NCI-H2029 (cell line): ENCODE results near the gene OR2Z1.

Experiments
- DNase-seq: peaks from one replicate; lab custom pipeline; 2025; lab: John Stamatoyannopoulos, UW

The OR2Z1 gene

GRCh38 chr19:8721334-8721733 is at the start of gene OR2Z1:
Gene OR2Z1, plus strand, starts transcription at chr19:8721634. Its CDS starts 9,395 bp downstream, at chr19:8731029.
- no peak for DNase-seq

DNA sequence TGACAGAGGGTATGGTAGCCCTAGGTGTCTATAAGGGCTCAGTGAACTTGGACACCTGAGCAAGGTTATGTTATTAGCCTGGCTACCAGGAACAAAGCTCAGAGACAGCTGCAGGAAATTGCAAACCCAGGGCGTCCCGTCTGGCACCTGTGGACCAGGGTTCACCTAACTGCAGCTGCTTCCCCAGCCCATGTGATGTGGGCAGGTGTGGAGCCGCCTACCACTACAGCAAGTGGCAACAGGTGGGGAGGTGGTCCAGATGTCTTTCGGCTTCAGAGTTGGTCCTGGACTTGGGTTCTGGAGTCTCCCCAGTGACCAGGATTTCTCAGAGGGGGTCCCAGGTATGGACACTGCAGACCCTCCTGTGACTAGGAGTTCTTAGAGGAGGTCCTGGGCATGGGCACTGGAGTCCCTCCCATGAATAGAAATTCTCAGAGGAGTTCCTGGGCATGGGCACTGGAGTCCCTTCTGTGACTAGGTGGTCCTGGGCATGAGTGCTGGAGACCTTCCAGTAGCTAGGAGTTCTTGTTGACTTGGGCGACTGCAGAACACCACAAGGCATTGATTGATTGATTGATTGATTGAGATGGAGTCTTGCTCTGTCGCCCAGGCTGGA is 48.0 kb upstream of the OR2Z1 start:
- no peak for DNase-seq

- DNase-seq: no peak
Observed at GRCh38 chr19:8675066-8675465, 46.4 kb upstream of the OR2Z1 start.

DNA sequence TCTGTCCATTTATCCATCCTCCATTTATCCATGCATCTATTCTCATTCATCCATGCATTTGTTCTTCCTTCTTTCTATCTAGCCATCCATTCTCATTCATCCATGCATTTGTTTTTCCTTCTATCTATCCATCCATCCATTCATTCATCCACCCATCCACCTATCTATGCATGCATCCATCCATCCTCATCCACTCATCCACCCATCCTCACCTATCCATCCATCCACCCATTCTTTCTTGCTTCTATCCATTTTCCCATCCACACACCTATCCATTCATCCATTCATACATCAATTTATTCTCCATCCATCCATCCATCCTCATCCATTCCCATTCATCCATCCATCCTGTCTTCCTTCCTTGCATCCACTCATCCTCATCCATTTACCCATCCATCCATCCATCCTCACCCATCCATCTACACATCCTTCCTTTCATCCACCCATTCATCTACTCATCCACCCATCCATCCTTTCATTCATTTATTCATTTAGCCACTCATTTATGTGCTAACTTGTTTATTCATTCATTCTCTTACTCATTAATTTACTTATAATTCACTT is 43.1 kb upstream of the OR2Z1 start:
- no peak for DNase-seq

DNA sequence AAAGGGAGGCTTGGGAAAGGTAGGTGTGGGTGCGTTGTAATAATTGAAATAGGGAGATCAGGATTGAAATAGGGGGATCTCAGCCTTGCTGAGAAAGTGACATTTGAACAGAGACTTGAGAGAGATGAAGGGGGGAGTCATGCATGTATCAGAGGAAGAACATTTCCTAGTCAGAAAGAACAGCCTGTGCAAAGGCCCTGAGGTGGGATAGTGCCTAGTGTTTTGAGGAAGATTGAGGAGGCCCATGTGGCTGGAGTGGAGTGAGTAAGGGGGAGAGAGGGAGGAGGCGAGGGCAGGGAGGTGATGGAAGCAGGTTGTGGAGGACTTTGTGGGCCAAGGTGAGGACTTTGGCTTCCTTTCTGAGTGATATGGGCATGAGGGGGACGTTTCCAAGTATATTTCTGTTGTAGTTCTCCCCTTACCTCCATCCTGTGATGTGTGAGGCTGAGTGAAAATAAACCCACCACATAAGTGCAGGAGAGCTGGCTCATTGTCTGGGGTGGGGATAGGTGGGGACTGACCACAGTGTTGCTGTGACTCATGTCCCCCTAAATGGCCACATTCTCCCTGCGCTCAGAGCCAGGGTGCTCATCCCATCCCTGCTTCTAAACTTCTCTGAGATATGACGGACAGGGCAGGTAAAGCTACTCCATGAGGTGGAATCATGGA is 40.6 kb upstream of the OR2Z1 start:
- DNase-seq: no peak

GRCh38 chr19:8681345-8682029 is 39.9 kb upstream of the OR2Z1 start:
- DNase-seq: no peak

DNA sequence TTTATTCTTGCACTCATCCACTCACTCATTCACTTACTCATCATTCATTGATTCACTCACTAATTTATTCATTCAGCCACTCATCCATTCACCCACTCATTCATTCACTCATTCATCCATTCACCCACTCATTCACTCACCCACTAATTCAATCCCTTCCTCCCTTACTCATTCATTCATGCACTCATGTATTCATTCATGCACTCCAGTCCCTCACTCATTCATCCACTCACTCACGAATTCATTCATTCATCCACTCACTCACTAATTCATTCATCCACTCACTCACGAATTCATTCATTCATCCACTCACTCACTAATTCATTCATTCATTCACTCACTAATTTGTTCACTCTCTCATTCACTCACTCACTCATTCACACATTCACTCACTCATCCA is 39.0 kb upstream of the OR2Z1 start:
- no peak for DNase-seq

- DNase-seq: no peak
Observed at GRCh38 chr19:8682931-8683330, 38.5 kb upstream of the OR2Z1 start.

DNA sequence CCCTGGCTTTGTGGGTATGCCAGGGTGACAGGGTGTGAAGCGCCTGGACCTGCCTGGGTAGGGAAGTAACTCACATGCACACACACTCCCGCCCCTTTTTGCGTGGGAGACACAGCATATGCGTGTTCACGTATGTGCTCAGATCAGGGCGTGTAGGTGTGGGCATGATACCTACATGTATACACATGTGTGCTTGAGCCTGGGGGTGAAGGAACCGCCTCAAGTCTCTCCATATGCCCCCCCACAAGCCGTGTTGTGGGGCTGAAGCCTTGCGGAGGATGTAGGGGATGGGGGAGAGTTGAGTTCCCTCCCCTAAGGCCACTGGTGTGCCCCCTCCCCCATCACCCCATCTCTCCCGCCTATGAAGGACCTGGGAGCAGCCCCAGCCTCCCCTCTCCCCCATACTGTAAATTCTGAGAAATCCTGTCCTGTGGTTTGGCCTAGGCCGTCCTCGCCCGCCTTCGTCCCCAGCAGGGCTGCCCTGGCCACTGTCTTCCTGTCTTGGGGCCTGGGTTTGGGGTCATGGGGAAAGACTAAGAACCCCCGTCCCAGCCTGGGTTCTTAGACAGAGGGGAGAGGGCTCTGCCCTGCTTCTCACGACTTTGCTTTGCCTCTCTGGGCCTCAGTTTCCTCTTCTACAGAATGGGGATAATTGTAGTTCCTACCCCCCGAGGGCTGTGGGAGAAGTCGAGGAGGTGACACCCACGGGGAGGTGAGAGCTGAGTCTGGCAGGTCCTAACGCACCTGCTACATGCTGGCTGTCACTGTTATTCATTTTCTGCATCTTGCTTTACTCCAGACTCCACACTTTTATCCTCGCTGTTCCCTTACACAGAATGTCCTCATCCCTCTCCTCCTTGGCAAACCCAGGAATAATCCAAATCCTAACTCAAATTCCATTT is 37.2 kb upstream of the OR2Z1 start:
- DNase-seq: no peak

GRCh38 chr19:8686549-8686948 is 34.9 kb upstream of the OR2Z1 start:
- DNase-seq: no peak

- no peak for DNase-seq
Observed at GRCh38 chr19:8688930-8689329, 32.5 kb upstream of the OR2Z1 start.

GRCh38 chr19:8690753-8691539 is 30.5 kb upstream of the OR2Z1 start:
- DNase-seq: no peak

- no peak for DNase-seq
Observed at GRCh38 chr19:8695501-8695900, 25.9 kb upstream of the OR2Z1 start.

GRCh38 chr19:8695911-8696310 is 25.5 kb upstream of the OR2Z1 start:
- DNase-seq: no peak

GRCh38 chr19:8696993-8697392 is 24.4 kb upstream of the OR2Z1 start:
- no peak for DNase-seq

- DNase-seq: no peak
Observed at GRCh38 chr19:8697671-8698432, 23.6 kb upstream of the OR2Z1 start.

- no peak for DNase-seq
Observed at GRCh38 chr19:8698433-8699063, 22.9 kb upstream of the OR2Z1 start, which contains the start of gene ACTL9. Gene ACTL9, minus strand, starts transcription at chr19:8698795. Its CDS starts 94 bp downstream, at chr19:8698701.

DNA sequence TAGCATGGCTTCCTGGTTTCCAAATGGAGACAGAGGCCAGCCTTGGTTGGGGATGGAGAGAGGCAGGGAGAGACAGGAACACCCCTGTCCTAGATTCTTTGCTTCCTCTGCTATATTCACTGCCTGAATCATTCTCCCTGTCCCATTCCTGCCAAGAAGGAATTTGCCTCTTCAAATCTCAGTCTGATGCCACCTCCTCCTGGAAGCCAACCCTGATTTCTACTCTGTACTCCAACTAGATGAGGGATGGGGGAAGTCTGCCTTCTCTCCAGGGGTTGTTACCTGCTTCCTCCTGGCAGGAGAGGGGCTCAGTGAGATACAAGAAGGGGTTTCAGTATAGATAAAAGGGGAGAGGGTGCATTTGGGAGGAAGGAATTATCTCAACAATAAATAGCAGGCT is 21.5 kb upstream of the OR2Z1 start:
- no peak for DNase-seq

DNA sequence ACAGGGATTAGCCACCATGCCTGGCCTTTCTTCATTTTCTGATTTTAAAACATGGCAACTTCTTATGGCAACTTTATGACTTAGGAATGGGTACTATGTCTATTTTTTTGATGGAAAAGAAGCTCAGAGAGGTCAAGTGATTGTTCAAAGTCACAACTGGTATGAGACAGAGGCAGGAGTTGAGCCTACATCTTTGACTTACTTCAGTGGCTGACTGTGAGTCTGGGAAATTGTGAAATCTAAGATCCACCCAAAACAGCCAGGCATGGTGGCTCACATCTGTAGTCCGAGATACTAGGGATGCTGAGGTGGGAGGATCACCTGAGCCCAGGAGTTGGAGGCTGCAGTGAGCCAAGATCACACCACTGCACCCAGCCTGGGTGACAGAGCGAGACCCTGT is 20.5 kb upstream of the OR2Z1 start:
- no peak for DNase-seq

DNA sequence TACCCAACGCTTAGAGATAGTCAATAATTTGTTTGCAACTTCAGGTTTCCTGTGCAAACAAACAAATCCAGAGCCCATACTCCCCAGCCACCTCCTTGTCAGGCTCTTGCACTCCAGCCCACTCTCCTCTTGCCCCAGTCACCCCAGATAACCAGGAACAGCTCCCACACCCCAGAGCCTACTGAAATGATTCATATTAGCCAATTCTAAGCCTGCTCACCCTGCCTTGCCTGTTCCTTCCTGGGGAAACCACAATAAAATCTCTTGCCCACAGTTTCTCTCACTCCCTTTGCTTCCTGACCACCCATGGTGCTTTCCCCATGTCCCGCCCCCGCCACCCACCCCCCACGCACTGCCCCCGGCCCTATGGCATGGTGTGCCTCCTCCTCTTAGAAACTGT is 19.1 kb upstream of the OR2Z1 start:
- no peak for DNase-seq
